ENCODE results near the gene RER1.

Gene RER1

GRCh38 chr1:2392686-2393085 is 1.0 kb downstream of the RER1 start:
- DNase-seq, result no peak

GRCh38 chr1:2393471-2393877 is 1.8 kb downstream of the RER1 start:
- no peak for DNase-seq

- DNase-seq, result no peak
Measured at GRCh38 chr1:2394220-2394619, 2.6 kb downstream of the RER1 start.

- DNase-seq, result no peak
Measured at GRCh38 chr1:2394761-2395160, 3.1 kb downstream of the RER1 start.

- DNase-seq, result no peak
Measured at GRCh38 chr1:2395245-2395644, 3.6 kb downstream of the RER1 start.

GRCh38 chr1:2396059-2396458 is 4.4 kb downstream of the RER1 start:
- no peak for DNase-seq

GRCh38 chr1:2396476-2396875 is 4.8 kb downstream of the RER1 start:
- DNase-seq, result no peak

- no peak for DNase-seq
Measured at GRCh38 chr1:2397007-2397679, 5.5 kb downstream of the RER1 start.

GRCh38 chr1:2398871-2399270 is 7.2 kb downstream of the RER1 start:
- DNase-seq, result no peak

GRCh38 chr1:2399890-2400575 is 8.4 kb downstream of the RER1 start:
- no peak for DNase-seq

GRCh38 chr1:2400576-2400909 is 8.9 kb downstream of the RER1 start:
- no peak for DNase-seq

GRCh38 chr1:2400950-2401649 is 9.5 kb downstream of the RER1 start:
- DNase-seq, result no peak

GRCh38 chr1:2402420-2402819 is 10.8 kb downstream of the RER1 start:
- no peak for DNase-seq

GRCh38 chr1:2403273-2403672 is 11.6 kb downstream of the RER1 start:
- DNase-seq, result no peak

GRCh38 chr1:2404142-2404889 is 12.7 kb downstream of the RER1 start:
- DNase-seq, result no peak

- no peak for DNase-seq
Measured at GRCh38 chr1:2404890-2405511, 13.4 kb downstream of the RER1 start.

- no peak for DNase-seq
Measured at GRCh38 chr1:2405588-2406295, 14.1 kb downstream of the RER1 start.

GRCh38 chr1:2406451-2407041 is 14.9 kb downstream of the RER1 start:
- no peak for DNase-seq

- DNase-seq, result no peak
Measured at GRCh38 chr1:2407166-2407990, 15.7 kb downstream of the RER1 start.

GRCh38 chr1:2407991-2408275 is 16.3 kb downstream of the RER1 start:
- DNase-seq, result no peak

- DNase-seq, result no peak
Measured at GRCh38 chr1:2408456-2408855, 16.8 kb downstream of the RER1 start.

Data from inflammatory macrophage (primary cell).